Keratinocyte (primary cell): ENCODE measurements around the gene CYP4A22.

Experiments used
- CTCF ChIP-seq, 3 experiments: IDR thresholded peaks in 1 of 3; conservative IDR thresholded peaks in 1 of 3; optimal IDR thresholded peaks in 1 of 3; 2 replicates in 2 of 3; 3 replicates in 1 of 3; pipeline versions ENCODE3 to v1.5.1; 2011; ENCODE audit warnings: low read length in 3 of 3, mild to moderate bottlenecking in 3 of 3, moderate library complexity in 2 of 3, control low read depth in 1 of 3, inconsistent platforms in 1 of 3; ENCODE audit not compliant: insufficient read depth in 2 of 3; ENCODE audit errors: extremely low read depth in 1 of 3
- EZH2 ChIP-seq: IDR thresholded peaks from one replicate; pipeline ENCODE4 v1.6.1; 2012; ENCODE audit warnings: inconsistent platforms, mild to moderate bottlenecking, low read length, moderate library complexity

- TF ChIP-seq CTCF (optimal IDR thresholded peaks at IDR 0.05 in 1 of 3, IDR thresholded peaks at IDR 0.05 in 1 of 3, conservative IDR thresholded peaks at IDR 0.05 in 1 of 3; ENCODE audit: extremely low read depth in 1 of 3, insufficient read depth in 2 of 3, low read length in 3 of 3): no peak
- no peak for TF ChIP-seq EZH2
These were observed 27.3 kb downstream of the CYP4A22 start for GRCh38 chr1:47164552-47164951.
